Islet precursor cell (in vitro differentiated cells): ENCODE results near the gene PARP11.

ENCODE experiments used
- DNase-seq: peaks from one replicate; pipeline ENCODE4 v3.0.0-alpha.2; 2018

PARP11 gene

GRCh38 chr12:3820122-3820521 lies 53.1 kb downstream of the PARP11 start:
- DNase-seq: no peak

- DNase-seq: no peak
These were observed 56.9 kb downstream of the PARP11 start for GRCh38 chr12:3816266-3816665.

- no peak for DNase-seq
These were observed 58.0 kb downstream of the PARP11 start for GRCh38 chr12:3815094-3815766.

GRCh38 chr12:3810540-3810939 lies 62.7 kb downstream of the PARP11 start:
- DNase-seq: no peak

GRCh38 chr12:3810016-3810370 lies 63.2 kb downstream of the PARP11 start:
- DNase-seq: no peak

DNA sequence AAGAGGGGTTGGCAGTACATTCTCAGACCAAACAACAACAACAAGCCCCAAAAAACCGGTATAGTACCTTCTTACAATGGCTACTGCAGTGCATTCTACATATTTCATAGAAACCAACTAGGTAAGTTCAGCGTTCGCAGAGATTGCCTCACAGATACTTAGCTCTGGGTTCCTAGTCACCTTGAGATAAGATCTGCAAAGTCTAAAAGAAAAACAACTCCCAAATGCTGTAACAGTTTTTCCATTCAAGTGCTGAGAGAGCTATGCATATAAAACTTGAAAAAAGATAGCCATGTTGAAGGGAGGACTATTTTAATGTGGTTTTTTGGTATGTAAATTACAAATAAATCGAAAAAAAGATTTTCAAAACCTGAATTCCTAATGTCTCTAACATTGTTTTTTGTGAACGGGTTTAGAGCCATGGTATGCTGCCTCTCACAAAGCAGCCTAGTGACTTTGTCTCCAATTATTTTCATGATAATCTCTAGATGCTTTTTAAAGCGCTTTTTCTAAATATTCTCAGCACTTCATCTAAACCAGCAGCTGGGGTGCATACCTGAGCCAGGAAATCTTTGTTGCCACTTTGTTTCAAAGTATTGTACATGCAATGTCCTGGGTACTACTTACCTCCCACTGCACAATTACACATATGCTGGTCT lies 63.7 kb downstream of the PARP11 start:
- DNase-seq: no peak

- no peak for DNase-seq
These were observed 68.1 kb downstream of the PARP11 start for GRCh38 chr12:3805077-3805476.

DNA sequence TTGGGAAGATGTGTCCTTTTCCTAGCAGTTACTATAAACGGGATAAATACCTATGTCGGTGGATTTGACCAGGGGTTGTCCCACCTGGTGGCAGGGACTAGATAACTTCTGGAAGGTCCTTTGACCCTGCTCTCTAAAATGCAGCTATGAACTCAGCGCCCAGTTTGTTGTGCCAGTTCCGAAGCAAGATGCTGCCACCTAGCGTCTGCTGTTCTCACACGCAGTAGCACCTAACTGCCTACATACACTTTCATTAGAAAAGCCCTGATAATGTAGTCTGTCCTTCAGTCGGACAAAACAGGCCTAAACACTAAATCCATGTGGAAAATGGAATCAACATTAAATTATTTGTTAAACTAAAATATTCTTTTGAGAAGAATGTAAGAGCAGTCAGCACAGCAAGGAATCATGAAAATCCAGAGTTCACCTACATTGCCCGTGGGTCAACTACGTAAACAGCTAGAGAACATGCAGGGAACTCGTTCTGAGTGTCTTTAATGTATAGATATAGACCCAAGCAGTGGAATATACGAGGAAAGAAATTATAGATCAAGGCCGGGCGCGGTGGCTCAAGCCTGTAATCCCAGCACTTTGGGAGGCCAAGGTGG lies 69.2 kb downstream of the PARP11 start:
- DNase-seq: peak; percentile 86

GRCh38 chr12:3802721-3803120 lies 70.5 kb downstream of the PARP11 start:
- no peak for DNase-seq

GRCh38 chr12:3797531-3798048 lies 75.6 kb downstream of the PARP11 start:
- DNase-seq: no peak

DNA sequence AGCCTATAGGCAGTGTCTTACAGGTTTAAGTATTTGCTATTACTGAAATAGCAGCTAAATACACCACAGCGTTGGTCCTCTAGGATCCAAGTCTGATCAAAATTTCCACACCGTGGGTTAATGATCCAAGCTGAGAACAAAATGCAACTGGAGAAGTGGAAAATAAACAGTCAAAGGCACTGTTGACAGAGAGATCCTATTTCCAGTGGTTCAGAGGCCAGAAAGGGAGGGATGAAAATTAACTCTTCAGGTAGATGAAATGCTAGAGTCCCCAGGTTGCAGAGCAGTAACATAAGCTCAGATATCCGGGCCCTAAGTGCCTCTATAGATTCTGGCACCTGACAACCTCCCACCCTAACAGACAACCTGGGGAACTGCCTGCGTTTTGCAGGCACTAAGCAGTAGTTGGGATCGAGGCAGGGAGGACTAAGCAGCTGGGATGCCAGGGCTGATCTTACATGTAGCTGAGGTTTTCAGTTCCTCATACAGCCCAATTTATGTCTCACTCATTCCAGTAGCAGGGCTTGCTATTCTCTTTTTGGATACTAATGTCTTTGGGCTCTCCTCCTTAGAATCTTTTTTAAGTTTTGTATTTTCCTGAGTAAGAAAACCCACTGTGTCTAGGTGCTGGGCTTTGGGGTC lies 77.6 kb downstream of the PARP11 start:
- no peak for DNase-seq

GRCh38 chr12:3795066-3795465 lies 78.1 kb downstream of the PARP11 start:
- no peak for DNase-seq

DNA sequence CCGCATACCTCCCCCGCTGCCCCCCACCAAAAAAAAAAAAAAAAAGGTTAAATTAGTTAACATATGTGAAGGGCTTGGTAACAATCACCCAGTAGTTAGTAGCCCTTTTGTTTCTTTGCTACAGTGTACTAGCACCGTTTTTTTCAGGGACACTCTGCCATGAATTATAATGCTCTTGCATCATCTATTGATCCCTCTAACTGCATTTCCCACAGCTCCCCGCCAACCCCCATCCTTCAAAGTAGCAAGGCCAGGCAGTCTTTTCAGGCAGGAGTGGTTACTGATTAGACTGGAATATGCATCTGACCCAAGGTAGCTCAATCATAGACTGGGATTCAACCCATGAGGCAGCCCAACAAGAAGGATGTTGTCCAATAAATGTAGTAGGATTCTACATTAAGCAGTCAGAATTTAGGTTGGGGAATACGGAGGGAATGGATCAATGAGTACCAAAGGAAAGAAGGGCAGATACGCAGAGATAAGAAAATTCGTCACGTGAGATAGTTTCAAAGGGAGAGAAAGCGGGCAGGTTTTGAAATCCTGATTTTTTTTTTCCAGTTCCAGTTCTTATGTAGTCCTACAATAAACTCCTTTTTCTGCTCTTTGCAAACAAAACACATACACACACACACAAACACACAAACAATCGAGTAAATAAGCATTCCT lies 80.4 kb downstream of the PARP11 start:
- no peak for DNase-seq

- DNase-seq: no peak
These were observed 81.8 kb downstream of the PARP11 start for GRCh38 chr12:3791256-3791874.

DNA sequence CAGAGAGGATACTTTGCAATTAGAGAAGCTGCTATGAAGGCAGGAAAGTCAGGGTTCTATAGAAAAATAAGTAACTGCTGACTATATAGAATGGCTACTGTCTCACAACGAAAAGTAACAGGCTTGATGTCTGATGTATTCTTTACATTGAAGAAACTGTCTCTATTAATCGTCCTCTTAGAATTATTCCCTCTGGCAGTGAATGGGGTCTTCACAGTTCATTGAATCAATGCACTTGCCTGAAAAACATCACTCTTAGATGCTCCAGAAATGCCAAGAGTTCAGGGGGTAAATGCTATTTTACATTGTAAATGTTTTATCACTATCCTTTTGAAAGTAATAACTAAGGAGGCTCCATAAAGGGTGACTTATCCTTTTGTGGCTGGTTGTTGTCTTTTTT lies 82.6 kb downstream of the PARP11 start:
- DNase-seq: no peak

- DNase-seq: no peak
These were observed 83.4 kb downstream of the PARP11 start for GRCh38 chr12:3789838-3790237.

DNA sequence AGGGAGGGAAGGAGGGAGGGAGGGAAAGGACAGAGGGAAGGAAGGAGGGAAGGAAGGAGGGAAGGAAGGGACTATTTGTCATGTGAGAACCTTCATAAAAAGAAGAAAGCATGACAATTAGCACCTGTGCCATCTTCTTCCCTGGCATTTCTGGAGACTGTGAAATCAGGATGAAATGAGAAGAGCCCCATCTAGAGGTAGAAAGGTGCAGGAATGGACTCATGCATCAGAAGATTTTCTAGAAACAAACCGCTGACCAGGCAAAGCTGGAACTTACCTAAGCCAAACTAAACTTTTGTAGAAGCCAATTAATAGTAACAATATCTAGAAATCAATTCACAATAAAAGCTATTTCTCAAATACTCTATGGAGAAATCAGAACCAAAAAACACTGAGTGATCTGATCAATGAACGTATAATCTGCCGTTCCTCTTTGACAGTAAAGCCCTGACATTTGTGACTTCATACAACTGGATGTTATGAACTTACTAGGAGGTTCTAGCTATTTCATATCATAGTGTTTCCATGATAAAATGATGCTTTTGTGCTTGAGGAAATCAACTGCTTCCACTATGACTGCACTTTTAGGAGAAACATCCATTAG lies 95.9 kb downstream of the PARP11 start:
- DNase-seq: no peak

DNA sequence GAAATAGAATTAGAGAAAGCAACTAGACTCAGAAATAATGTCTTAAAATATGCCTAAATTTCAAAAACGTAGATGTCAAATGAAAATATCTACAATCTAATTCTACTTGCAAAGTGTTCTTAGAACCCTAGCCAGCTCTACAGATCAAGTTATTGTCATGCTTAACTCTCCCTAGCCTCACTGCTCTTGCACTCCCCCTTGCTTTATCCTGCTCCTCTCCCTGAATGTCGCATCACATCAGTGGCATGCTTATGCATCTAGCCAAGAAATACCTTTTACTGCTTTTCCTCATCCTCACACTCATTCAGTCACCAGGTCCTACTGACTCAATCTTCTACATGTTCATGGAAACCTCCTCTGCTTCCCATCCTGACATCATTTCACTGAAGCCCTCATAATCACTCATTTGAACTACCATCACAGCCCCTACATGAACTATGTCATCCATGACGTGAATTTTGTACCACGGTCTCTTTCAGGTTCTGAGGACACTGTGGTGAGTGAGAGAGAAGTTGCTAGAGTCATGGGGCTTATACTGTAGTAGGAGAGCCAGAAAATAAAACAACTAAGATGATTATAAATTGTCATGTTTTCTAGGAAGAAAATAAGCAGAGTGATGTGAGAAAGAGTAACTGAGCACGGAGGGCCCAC lies 97.7 kb downstream of the PARP11 start:
- no peak for DNase-seq

- DNase-seq: no peak
These were observed 100.8 kb downstream of the PARP11 start for GRCh38 chr12:3772380-3772779.

DNA sequence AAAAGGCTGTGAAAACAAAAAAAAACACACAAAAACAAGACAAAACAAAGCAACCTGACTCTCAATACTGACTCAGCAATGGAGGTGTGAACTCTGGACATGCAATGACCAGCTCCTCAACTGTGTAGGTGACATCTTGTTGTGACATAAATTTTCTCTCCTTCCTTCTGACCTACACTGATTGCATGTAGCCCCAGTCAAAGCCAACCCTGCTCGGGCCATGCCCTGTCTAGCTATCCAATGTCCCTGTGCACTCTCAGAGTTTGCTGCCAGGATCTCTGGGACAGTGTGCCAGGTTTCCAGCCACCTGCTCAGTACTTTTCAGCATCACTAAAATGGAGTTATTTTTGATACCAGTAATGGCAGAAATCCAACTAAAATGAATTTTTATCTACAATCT lies 101.3 kb downstream of the PARP11 start:
- DNase-seq: no peak

- DNase-seq: no peak
These were observed 102.3 kb downstream of the PARP11 start for GRCh38 chr12:3770891-3771290.
